ENCODE measurements around the gene CELF3.

DNA sequence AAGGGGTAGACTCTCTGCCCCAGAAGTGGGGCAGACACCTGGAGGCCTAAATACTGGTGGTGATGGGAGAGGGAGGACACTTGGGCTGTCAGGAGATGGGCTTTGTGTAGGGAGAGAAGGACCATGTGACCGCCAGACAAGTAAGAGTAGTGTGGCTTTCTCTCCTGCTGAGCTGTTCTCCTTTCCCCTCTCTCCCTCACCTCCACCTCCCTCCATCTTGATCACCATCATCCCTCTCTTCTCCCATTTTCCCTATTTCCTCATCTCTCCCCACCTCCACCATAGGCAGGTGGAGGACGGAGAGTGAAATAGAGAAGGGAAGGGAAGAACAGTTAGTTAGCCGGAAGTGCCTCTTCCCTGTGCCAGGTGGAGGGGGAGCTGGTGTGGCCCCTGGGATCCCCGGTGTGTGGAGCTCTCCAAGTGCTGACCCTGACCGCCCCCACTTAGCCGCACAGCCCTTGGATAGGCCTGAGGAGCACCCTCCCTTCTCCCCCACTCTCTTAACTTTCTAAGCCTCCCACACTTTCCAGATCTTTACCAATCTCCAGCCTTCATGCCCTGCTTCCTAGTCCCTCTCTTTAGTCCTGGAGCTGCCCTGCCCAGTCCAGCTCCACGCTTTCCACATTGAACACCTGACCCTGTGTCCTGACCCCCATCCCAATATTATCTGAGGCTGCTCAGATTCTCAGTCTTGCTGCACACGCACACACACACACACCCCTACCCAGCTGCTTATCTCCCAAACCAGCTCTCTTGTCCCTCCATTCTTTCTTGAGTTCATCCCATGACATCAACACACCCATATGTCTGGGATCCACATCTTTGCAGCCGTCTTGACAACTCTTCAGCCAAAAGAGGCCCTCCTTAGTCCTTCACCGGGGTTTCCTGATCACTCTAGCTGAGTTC, 1.5 kb downstream of the CELF3 start:
- TF ChIP-seq CTCF (IDR thresholded peaks at IDR 0.05; ENCODE audit: low read depth, low read length) (no peak), EZH2phosphoT487 (IDR thresholded peaks at IDR 0.05; ENCODE audit: low read depth) (no peak)

Data from OCI-LY3 (cell line).